PC-3 (cell line): ENCODE results near the gene HCAR3.

ENCODE experiments used
- EZH2phosphoT487 ChIP-seq: fragments of 300-600 bp; sonication (generic); IDR thresholded peaks from 2 replicates; pipeline ENCODE4 v1.6.1; 2018; ENCODE audit warnings: mild to moderate bottlenecking, antibody characterized with exemption, low read length, borderline replicate concordance
- TF ChIP-seq, protein P1 (sequence below): fragments of 300-600 bp; sonication (generic); conservative IDR thresholded peaks from 2 replicates; pipeline ENCODE4 v1.5.1; 2017; ENCODE audit warnings: antibody characterized with exemption, low read depth, mild to moderate bottlenecking, low read length

DNA sequence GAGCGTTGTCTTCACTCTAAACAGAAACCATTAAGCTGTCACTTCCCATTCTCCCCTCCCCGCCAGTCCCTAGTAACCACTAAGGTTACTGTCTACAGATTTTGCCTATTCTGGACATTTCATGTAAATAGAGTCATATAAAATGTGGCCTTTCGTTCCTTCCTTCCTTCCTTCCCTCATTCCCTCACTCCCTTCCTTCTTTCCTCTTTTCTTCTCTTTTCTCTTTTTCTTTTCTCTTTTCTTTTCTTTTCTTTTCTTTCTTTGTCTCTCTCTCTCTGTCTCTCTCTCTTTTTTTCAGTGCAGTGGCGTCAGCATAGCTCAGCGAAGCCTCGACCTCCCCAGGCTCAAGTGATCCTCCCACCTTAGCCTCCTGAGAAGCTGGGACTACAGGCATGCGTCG, 51.3 kb downstream of the HCAR3 start:
- TF ChIP-seq, protein P1, sequence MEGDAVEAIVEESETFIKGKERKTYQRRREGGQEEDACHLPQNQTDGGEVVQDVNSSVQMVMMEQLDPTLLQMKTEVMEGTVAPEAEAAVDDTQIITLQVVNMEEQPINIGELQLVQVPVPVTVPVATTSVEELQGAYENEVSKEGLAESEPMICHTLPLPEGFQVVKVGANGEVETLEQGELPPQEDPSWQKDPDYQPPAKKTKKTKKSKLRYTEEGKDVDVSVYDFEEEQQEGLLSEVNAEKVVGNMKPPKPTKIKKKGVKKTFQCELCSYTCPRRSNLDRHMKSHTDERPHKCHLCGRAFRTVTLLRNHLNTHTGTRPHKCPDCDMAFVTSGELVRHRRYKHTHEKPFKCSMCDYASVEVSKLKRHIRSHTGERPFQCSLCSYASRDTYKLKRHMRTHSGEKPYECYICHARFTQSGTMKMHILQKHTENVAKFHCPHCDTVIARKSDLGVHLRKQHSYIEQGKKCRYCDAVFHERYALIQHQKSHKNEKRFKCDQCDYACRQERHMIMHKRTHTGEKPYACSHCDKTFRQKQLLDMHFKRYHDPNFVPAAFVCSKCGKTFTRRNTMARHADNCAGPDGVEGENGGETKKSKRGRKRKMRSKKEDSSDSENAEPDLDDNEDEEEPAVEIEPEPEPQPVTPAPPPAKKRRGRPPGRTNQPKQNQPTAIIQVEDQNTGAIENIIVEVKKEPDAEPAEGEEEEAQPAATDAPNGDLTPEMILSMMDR, result no peak
- TF ChIP-seq EZH2phosphoT487, result no peak
